Measurements from ENCODE around the gene ZNF12. TPM values are rescaled to one million over a fixed set of nuclear protein-coding genes. Genes with fewer than 3 reads are reported as not detected.

ZNF12 gene
- total and polyA plus RNA-seq, 4 donors = 4.4 to 9.9 (median 7.6) TPM

Other genes starting within 250 kb of the ZNF12 start
- 100 to 1,000 TPM in 1 of 2 donors, 10 to 100 TPM in 1; 91.9 to 173 TPM for gene KDELR2, start 222.8 kb downstream of the ZNF12 start, total RNA-seq
- 100 to 1,000 TPM; 140 to 154 TPM for gene KDELR2, start 222.8 kb downstream of the ZNF12 start, polyA plus RNA-seq
- gene GRID2IP, start 155.5 kb downstream of the ZNF12 start, total RNA-seq = under 1 TPM; 0.05 to 0.08 TPM
- gene GRID2IP, start 155.5 kb downstream of the ZNF12 start, polyA plus RNA-seq = not detected
- gene ZDHHC4, start 129.5 kb downstream of the ZNF12 start, total RNA-seq = 10 to 100 TPM; 32.1 to 35.6 TPM
- gene ZDHHC4, start 129.5 kb downstream of the ZNF12 start, polyA plus RNA-seq = 10 to 100 TPM; 34.2 to 46.8 TPM
- 10 to 100 TPM in 1 of 2 donors, 1 to 10 TPM in 1; 7.9 to 10.4 TPM for gene INTS15, start 116.9 kb downstream of the ZNF12 start, total RNA-seq
- 1 to 10 TPM; 5.2 to 8.4 TPM for gene INTS15, start 116.9 kb downstream of the ZNF12 start, polyA plus RNA-seq
- gene ZNF853, start 91.3 kb downstream of the ZNF12 start, total RNA-seq = 1 to 10 TPM in 1 of 2 donors, under 1 TPM in 1; 0.67 to 3.0 TPM
- gene ZNF853, start 91.3 kb downstream of the ZNF12 start, polyA plus RNA-seq = under 1 TPM; 0.04 to 0.35 TPM
- 10 to 100 TPM in 1 of 2 donors, 1 to 10 TPM in 1; 8.9 to 14.3 TPM for gene ZNF316, start 69.6 kb downstream of the ZNF12 start, total RNA-seq
- gene ZNF316, start 69.6 kb downstream of the ZNF12 start, polyA plus RNA-seq = 1 to 10 TPM in 1 of 2 donors, under 1 TPM in 1; 0.35 to 5.4 TPM
- under 1 TPM in 1 of 2 donors, not detected in 1; 0.42 TPM for gene RSPH10B2, start 47.2 kb upstream of the ZNF12 start, total RNA-seq
- gene RSPH10B2, start 47.2 kb upstream of the ZNF12 start, polyA plus RNA-seq = under 1 TPM in 1 of 2 donors, not detected in 1; 0.09 TPM
- 10 to 100 TPM; 22.2 to 23.8 TPM for gene CCZ1B, start 119.3 kb upstream of the ZNF12 start, total RNA-seq
- gene CCZ1B, start 119.3 kb upstream of the ZNF12 start, polyA plus RNA-seq = 1 to 10 TPM; 9.6 to 9.9 TPM

All from liver (tissue), 4 donors.